ENCODE results near the gene FANK1. TPM values are rescaled to one million over a fixed set of nuclear protein-coding genes. Genes with fewer than 3 reads are reported as not detected.
"Not testable (repeated sequence)": the region's sequence is repeated elsewhere in the genome, so short reads cannot be mapped to it uniquely, and the experiment has no call there.

FANK1 gene
- total RNA-seq, 1 experiment from 2014 or later, result 0.73 TPM

- Mint-ChIP-seq H3K36me3 (ENCODE audit: insufficient read depth, unreplicated experiment) (no peaks in the 10 kb centered on the region), H3K4me3 (ENCODE audit: unreplicated experiment) (no peak overlapping the region), H3K4me1 (ENCODE audit: low read depth, unreplicated experiment) (no peaks in the 10 kb centered on the region), H3K9me3 (ENCODE audit: unreplicated experiment) (no peaks in the 10 kb centered on the region), H3K27me3 (ENCODE audit: insufficient read depth, unreplicated experiment) (peaks cover 3% of the 10 kb centered on the region), H3K27ac (ENCODE audit: unreplicated experiment) (no peak overlapping the region)
- Histone ChIP-seq H3K36me3 (ENCODE audit: control insufficient read depth, insufficient read depth, low read length) (no peaks in the 10 kb centered on the region), H3K9me3 (0 out of 2 replicates have a peak, but pooled peaks cover under 1% of the 10 kb centered on the region), H3K4me3 (ENCODE audit: low read depth, low read length) (no peak overlapping the region), H3K27me3 (replicated peaks; ENCODE audit: control insufficient read depth, insufficient read depth, low read length) (no peaks in the 10 kb centered on the region), H3K4me1 (no peaks in the 10 kb centered on the region)
- no peak for DNase-seq
- intact Hi-C loops (cut with micrococcal nuclease; ENCODE audit: unreplicated experiment), result no loop called here
- TF ChIP-seq, protein P1, sequence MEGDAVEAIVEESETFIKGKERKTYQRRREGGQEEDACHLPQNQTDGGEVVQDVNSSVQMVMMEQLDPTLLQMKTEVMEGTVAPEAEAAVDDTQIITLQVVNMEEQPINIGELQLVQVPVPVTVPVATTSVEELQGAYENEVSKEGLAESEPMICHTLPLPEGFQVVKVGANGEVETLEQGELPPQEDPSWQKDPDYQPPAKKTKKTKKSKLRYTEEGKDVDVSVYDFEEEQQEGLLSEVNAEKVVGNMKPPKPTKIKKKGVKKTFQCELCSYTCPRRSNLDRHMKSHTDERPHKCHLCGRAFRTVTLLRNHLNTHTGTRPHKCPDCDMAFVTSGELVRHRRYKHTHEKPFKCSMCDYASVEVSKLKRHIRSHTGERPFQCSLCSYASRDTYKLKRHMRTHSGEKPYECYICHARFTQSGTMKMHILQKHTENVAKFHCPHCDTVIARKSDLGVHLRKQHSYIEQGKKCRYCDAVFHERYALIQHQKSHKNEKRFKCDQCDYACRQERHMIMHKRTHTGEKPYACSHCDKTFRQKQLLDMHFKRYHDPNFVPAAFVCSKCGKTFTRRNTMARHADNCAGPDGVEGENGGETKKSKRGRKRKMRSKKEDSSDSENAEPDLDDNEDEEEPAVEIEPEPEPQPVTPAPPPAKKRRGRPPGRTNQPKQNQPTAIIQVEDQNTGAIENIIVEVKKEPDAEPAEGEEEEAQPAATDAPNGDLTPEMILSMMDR (IDR thresholded peaks at IDR 0.05; ENCODE audit: insufficient read depth in 1 of 2, low read depth in 1 of 2, low read length in 1 of 2, severe bottlenecking in 1 of 2, unreplicated experiment in 1 of 2), result no peak
- no TSS peak for BruUV-seq (replicated peaks)
- CTCF ChIA-PET, result interaction anchor here (1.0 kb wide), 1 partner anchor 28 kb away, joined by 5 read pairs; no protein-coding TSS in a partner anchor
- POLR2A ChIA-PET, result no interaction called here
Measured at GRCh38 chr10:125962200-125962599, 65.8 kb downstream of the FANK1 start.

DNA sequence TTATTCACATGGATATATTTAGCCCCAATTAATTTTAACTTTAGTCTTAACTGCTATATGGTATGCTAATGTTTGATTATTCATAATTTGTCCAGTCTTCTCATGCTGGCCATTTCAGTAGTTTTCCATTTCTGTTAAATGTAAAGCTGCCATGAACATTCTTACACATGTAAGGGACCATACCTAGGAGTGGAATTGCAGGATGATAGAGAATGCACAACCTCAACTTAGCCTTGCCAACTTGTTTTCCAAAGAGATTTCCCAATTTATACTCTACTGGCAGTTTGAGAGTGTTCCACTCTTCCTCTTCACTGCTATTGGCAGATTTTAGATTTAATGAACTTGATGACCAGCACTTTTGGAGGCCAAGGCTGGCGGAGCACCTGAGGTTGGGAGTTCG lies 68.2 kb downstream of the FANK1 start:
- no peaks in the 10 kb centered on the region for H3K4me1 ChIP-seq
- Mint-ChIP-seq H3K36me3 (ENCODE audit: insufficient read depth, unreplicated experiment) (no peaks in the 10 kb centered on the region), H3K4me3 (ENCODE audit: unreplicated experiment) (no peak overlapping the region), H3K27me3 (ENCODE audit: insufficient read depth, unreplicated experiment) (peaks cover 3% of the 10 kb centered on the region), H3K27ac (ENCODE audit: unreplicated experiment) (no peak overlapping the region), H3K4me1 (ENCODE audit: low read depth, unreplicated experiment) (no peaks in the 10 kb centered on the region), H3K9me3 (ENCODE audit: unreplicated experiment) (no peaks in the 10 kb centered on the region)
- DNase-seq, result no peak
- ChIA-PET CTCF (no interaction called here), POLR2A (no interaction called here)
- no peaks in the 10 kb centered on the region for H3K27me3 ChIP-seq (replicated peaks; ENCODE audit: control insufficient read depth, insufficient read depth, low read length)
- intact Hi-C loops (cut with micrococcal nuclease; ENCODE audit: unreplicated experiment), result no loop called here
- peaks cover 7% of the 10 kb centered on the region; the same call in 1 of the 2 replicates for H3K9me3 ChIP-seq
- TF ChIP-seq, protein P1 (IDR thresholded peaks at IDR 0.05; ENCODE audit: insufficient read depth in 1 of 2, low read depth in 1 of 2, low read length in 1 of 2, severe bottlenecking in 1 of 2, unreplicated experiment in 1 of 2), result no peak
- BruUV-seq (replicated peaks), result no TSS peak
- H3K36me3 ChIP-seq (ENCODE audit: control insufficient read depth, insufficient read depth, low read length), result no peaks in the 10 kb centered on the region
- no peak overlapping the region for H3K4me3 ChIP-seq (ENCODE audit: low read depth, low read length)

DNA sequence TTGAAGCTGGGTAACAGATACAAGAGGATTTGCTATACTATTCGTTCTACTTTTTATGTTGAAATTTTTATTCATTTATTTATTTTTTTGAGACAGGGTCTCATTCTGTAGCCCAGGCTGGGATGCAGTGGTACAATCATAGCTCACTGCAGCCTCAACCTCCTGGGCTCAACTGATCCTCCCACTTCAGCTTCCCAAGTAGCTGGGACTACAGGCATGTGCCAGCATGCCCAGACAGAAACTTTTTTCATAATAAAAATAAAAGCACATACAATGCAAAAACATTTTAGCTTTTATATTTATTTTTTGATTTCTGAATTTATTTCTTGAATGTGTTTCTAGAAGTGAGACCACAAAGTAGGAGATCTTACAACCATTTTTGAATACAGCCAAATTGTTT lies 71.2 kb downstream of the FANK1 start:
- Histone ChIP-seq H3K27me3 (replicated peaks; ENCODE audit: control insufficient read depth, insufficient read depth, low read length) (no peaks in the 10 kb centered on the region), H3K9me3 (peaks cover 7% of the 10 kb centered on the region; the same call in 1 of the 2 replicates), H3K4me3 (ENCODE audit: low read depth, low read length) (no peak overlapping the region), H3K4me1 (no peaks in the 10 kb centered on the region), H3K36me3 (ENCODE audit: control insufficient read depth, insufficient read depth, low read length) (no peaks in the 10 kb centered on the region)
- TF ChIP-seq, protein P1 (IDR thresholded peaks at IDR 0.05; ENCODE audit: insufficient read depth in 1 of 2, low read depth in 1 of 2, low read length in 1 of 2, severe bottlenecking in 1 of 2, unreplicated experiment in 1 of 2), result no peak
- no peak overlapping the region for H3K27ac Mint-ChIP-seq (ENCODE audit: unreplicated experiment)
- no peaks in the 10 kb centered on the region for H3K9me3 Mint-ChIP-seq (ENCODE audit: unreplicated experiment)
- DNase-seq, result no peak
- no TSS peak for BruUV-seq (replicated peaks)
- H3K27me3 Mint-ChIP-seq (ENCODE audit: insufficient read depth, unreplicated experiment), result peaks cover 3% of the 10 kb centered on the region
- ChIA-PET POLR2A (no interaction called here), CTCF (no interaction called here)
- H3K4me3 Mint-ChIP-seq (ENCODE audit: unreplicated experiment), result no peak overlapping the region
- no peaks in the 10 kb centered on the region for H3K36me3 Mint-ChIP-seq (ENCODE audit: insufficient read depth, unreplicated experiment)
- intact Hi-C loops (cut with micrococcal nuclease; ENCODE audit: unreplicated experiment), result no loop called here
- H3K4me1 Mint-ChIP-seq (ENCODE audit: low read depth, unreplicated experiment), result no peaks in the 10 kb centered on the region

GRCh38 chr10:125970077-125970630 lies 73.8 kb downstream of the FANK1 start:
- intact Hi-C loops (cut with micrococcal nuclease; ENCODE audit: unreplicated experiment); H3K4me1 ChIP-seq; POLR2A ChIA-PET; H3K4me3 Mint-ChIP-seq (ENCODE audit: unreplicated experiment); H3K36me3 ChIP-seq (ENCODE audit: control insufficient read depth, insufficient read depth, low read length); DNase-seq; H3K4me1 Mint-ChIP-seq (ENCODE audit: low read depth, unreplicated experiment); H3K9me3 Mint-ChIP-seq (ENCODE audit: unreplicated experiment); H3K27ac Mint-ChIP-seq (ENCODE audit: unreplicated experiment); H3K27me3 Mint-ChIP-seq (ENCODE audit: insufficient read depth, unreplicated experiment); H3K4me3 ChIP-seq (ENCODE audit: low read depth, low read length); BruUV-seq (replicated peaks); H3K36me3 Mint-ChIP-seq (ENCODE audit: insufficient read depth, unreplicated experiment); CTCF ChIA-PET; H3K9me3 ChIP-seq; H3K27me3 ChIP-seq (replicated peaks; ENCODE audit: control insufficient read depth, insufficient read depth, low read length): not testable (repeated sequence)
